ENCODE measurements around the gene JAKMIP3. TPM values are rescaled to one million over a fixed set of nuclear protein-coding genes. Genes with fewer than 3 reads are reported as not detected.

The JAKMIP3 gene
- total RNA-seq, 3 donors from 2014 or later, result 0.16 to 1.3 (median 0.98) TPM

DNA sequence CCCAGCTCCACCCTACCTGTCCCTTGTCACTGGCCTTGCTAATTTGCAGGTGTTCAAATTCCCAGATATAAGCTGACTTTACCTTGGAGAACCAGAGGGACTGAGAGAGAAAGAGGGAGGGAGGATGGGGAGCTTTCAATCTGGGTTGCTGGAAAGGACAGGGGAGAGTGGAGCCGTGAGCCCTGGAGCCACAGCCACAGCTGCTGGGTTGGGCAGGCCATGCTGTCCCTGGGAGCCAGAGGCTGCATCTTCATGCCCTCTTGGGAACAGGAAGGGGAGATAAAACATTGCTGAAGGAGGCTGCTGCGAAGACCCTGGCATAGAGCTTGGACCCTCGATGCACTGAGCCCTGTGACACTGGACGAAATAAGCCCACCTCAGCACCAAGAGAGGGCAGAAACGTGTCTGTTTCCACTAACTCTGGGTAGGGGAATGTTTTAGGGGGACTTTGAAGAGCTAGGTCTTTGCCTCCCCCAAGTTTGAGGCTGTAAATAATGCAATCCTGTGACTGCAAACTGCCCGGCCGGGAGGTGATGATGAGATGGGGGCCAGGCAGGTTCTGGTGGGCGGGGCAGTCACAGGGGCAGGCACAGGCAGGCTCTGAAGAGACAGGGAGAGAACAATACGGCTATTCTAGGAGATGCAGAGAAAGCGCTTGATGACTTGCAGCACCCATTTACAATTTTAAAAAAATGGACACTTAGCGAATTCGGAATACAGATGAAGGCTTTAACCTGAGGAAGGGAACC, 5.8 kb upstream of the JAKMIP3 start:
- H3K27me3 ChIP-seq, result no peaks in the 10 kb centered on the region
- intact Hi-C loops (cut with DNase I; ENCODE audit: low total_unique reads), result no loop called here
- H3K27ac ChIP-seq, result no peak overlapping the region
- no peaks in the 10 kb centered on the region for H3K4me1 ChIP-seq
- TF ChIP-seq, protein P1, sequence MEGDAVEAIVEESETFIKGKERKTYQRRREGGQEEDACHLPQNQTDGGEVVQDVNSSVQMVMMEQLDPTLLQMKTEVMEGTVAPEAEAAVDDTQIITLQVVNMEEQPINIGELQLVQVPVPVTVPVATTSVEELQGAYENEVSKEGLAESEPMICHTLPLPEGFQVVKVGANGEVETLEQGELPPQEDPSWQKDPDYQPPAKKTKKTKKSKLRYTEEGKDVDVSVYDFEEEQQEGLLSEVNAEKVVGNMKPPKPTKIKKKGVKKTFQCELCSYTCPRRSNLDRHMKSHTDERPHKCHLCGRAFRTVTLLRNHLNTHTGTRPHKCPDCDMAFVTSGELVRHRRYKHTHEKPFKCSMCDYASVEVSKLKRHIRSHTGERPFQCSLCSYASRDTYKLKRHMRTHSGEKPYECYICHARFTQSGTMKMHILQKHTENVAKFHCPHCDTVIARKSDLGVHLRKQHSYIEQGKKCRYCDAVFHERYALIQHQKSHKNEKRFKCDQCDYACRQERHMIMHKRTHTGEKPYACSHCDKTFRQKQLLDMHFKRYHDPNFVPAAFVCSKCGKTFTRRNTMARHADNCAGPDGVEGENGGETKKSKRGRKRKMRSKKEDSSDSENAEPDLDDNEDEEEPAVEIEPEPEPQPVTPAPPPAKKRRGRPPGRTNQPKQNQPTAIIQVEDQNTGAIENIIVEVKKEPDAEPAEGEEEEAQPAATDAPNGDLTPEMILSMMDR (IDR thresholded peaks at IDR 0.05), result no peak
- TF ChIP-seq POLR2A (IDR thresholded peaks at IDR 0.05), result no peak
- TF ChIP-seq POLR2AphosphoS5 (IDR thresholded peaks at IDR 0.05), result no peak
- peak in 1 of 2 donors; percentile 14 for DNase-seq (ENCODE audit: low spot score in 2 of 2)
- no peaks in the 10 kb centered on the region for H3K9me3 ChIP-seq
- no peaks in the 10 kb centered on the region for H3K36me3 ChIP-seq
- no peak overlapping the region for H3K4me3 ChIP-seq

DNA sequence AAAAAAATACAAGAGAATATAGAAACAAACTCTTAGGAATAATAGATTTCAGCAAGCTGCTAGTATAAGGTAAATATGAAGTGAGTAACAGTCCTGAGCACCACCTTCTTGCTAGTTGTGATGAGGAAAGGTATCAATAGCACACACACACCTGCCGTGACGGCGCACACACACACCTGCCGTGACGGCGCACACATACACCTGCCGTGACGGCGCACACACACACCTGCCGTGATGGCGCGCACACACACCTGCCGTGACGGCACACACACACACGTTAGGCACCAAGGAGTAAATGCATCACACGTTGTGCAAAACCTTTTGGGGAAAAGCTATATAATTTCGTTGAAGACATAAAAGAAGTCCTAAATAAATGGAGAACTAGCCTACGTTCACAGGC, 4.7 kb upstream of the JAKMIP3 start:
- Histone ChIP-seq H3K4me1 (peaks cover 0 to 3% of the 10 kb centered on the region in 2 donors), H3K9me3 (no peaks in the 10 kb centered on the region), H3K4me3 (no peak overlapping the region), H3K27ac (no peak overlapping the region), H3K27me3 (no peaks in the 10 kb centered on the region), H3K36me3 (no peaks in the 10 kb centered on the region)
- intact Hi-C loops (cut with DNase I; ENCODE audit: low total_unique reads), result no loop called here
- TF ChIP-seq, protein P1 (IDR thresholded peaks at IDR 0.05), result no peak
- TF ChIP-seq POLR2AphosphoS5 (IDR thresholded peaks at IDR 0.05) (no peak), POLR2A (IDR thresholded peaks at IDR 0.05) (no peak)
- DNase-seq (ENCODE audit: low spot score in 2 of 2), result no peak

DNA sequence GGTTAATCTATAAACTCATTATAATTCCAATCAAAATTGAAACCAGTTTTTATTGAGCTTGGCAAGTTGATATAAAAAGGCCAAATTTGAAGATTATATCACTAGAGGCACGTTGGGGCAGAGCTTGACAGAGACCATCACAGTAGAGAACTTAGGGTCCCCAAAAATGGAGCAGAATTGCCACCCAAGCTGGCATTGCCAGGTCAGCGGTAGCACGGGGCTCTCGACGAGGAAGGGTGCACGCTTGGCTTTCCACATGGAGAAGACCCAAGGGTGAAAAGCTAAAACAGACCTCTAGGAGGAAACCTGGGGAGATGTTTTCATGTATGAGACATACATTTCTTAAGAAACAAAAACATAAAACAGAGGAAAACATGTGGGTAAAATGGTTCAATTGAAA, 4.3 kb upstream of the JAKMIP3 start:
- H3K9me3 ChIP-seq, result no peaks in the 10 kb centered on the region
- DNase-seq (ENCODE audit: low spot score in 2 of 2), result peak in 1 of 2 donors; percentile 17
- no peaks in the 10 kb centered on the region for H3K27me3 ChIP-seq
- H3K4me1 ChIP-seq, result peaks cover 0 to 3% of the 10 kb centered on the region in 2 donors
- H3K27ac ChIP-seq, result no peak overlapping the region
- TF ChIP-seq POLR2A (IDR thresholded peaks at IDR 0.05), result no peak
- TF ChIP-seq, protein P1 (IDR thresholded peaks at IDR 0.05), result no peak
- intact Hi-C loops (cut with DNase I; ENCODE audit: low total_unique reads), result no loop called here
- H3K36me3 ChIP-seq, result no peaks in the 10 kb centered on the region
- no peak overlapping the region for H3K4me3 ChIP-seq

DNA sequence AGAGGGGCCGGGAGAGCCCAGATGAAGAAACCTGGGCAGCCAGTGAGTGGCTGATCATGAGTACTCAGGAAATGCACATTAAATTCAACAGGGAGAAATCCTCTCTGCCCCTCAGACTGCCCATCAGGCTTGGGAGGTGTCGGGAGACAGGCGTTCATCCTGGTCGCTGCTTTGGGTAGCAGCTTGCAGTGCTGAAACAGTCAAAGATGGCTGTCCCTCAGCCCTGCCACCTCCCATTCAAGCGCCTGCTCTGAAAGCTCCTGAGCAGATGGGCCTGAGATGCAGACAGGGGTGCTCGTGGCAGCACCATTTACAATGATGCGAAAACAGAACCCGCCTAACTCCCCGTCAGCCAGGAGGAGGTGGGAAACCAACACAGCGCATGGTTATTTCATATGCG, 3.6 kb upstream of the JAKMIP3 start:
- Histone ChIP-seq H3K4me3 (no peak overlapping the region), H3K36me3 (no peaks in the 10 kb centered on the region), H3K27me3 (no peaks in the 10 kb centered on the region), H3K9me3 (no peaks in the 10 kb centered on the region), H3K27ac (no peak overlapping the region), H3K4me1 (peaks cover 0 to 3% of the 10 kb centered on the region in 2 donors)
- no peak for TF ChIP-seq POLR2AphosphoS5 (IDR thresholded peaks at IDR 0.05)
- DNase-seq (ENCODE audit: low spot score in 2 of 2), result peak in 1 of 2 donors; percentile 33
- intact Hi-C loops (cut with DNase I; ENCODE audit: low total_unique reads), result no loop called here

DNA sequence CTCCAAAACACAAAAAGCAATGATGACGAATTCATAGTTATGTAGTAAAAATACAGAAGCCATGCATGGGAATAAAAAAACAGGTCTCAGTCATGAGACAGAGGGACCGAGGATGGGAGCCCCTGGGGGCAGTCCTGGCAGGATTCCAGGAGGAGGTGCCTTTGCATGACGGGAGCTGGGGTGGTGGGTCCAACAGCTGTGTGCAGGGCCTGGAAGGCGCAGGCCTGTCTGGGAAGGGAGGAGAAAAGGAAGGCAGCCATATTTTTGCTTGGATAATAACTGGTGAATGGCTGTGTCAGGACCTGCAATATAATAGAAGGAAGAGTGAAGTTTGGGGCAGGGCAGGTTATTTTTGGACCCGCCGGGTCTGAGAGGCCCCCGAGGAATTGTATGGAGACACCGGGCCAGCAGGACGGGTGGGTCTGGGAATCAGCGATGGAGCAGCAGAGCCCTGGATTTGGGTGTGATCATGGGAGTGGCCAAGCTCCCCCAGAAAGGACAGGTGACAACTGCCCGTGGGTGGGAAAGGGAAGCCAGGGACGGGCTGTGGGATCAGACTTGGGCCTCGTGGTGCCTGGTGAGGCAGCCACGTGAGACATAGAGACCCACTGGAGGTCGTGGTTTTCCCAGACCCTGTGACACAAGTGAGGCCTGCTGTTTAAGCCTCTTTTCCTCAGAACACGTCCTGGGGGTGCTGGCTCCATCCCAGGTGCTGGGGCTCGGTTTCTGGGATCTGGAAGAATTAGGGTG, 2.9 kb upstream of the JAKMIP3 start:
- Histone ChIP-seq H3K27ac (no peak overlapping the region), H3K36me3 (no peaks in the 10 kb centered on the region), H3K27me3 (no peaks in the 10 kb centered on the region), H3K4me1 (peaks cover 0 to 3% of the 10 kb centered on the region in 2 donors), H3K9me3 (no peaks in the 10 kb centered on the region), H3K4me3 (no peak overlapping the region)
- intact Hi-C loops (cut with DNase I; ENCODE audit: low total_unique reads), result no loop called here
- TF ChIP-seq, protein P1 (IDR thresholded peaks at IDR 0.05), result no peak
- TF ChIP-seq POLR2AphosphoS5 (IDR thresholded peaks at IDR 0.05), result no peak
- no peak for TF ChIP-seq POLR2A (IDR thresholded peaks at IDR 0.05)
- peak in 1 of 2 donors; percentile 43 for DNase-seq (ENCODE audit: low spot score in 2 of 2)

Data from breast epithelium (tissue), 4 donors.